ENCODE data around the gene BOD1L1. TPM values are rescaled to one million over a fixed set of nuclear protein-coding genes. Genes with fewer than 3 reads are reported as not detected.

Gene BOD1L1
- total RNA-seq, 1 donor from 2014 or later, result 18.4 TPM

DNA sequence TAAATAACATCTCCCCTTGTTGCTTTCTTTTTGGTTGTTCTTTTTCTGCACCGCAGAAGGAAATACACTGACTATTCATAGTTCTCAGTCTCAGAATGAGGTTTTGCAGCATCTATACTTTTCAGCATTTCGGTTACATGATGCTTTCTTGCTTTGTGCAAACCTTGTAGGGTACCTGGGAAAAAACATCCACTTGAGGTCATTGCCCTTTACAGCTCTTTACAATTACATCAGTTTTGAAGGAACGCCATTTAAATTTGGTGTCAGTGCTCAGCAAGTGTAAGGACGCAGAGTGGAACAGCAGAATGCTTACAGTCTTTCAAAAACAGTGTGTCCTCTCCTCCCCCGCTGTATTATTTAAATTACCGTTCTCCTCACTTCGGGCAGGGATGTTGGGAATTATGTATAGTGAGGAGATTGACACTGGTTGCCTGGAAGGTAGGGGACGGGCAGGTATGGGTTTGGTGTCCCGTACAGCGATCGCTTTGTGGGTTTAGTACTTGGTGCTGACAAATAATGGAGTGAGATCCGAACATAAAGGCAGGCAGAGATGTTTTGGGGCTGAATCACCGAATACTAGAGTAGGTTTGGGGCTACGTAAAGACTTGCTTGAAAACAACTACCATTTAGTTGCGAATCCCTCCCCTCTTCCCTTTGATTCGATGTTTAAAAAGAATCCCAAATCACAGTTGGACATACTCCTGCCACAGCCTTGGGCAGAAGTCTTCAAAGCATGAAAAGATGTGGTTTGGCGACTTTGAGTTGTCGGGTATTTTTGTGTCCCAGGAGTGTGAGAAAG lies 81.2 kb downstream of the BOD1L1 start:
- TF ChIP-seq CTCF (IDR thresholded peaks at IDR 0.05; ENCODE audit: insufficient read depth, low read length, severe bottlenecking), result no peak
- H3K36me3 ChIP-seq (ENCODE audit: control insufficient read depth, insufficient read depth, low read length), result no peaks in the 10 kb centered on the region
- no peak overlapping the region for H3K4me3 ChIP-seq (ENCODE audit: low read depth, low read length)
- peaks cover 40% of the 10 kb centered on the region for H3K27me3 ChIP-seq (ENCODE audit: control insufficient read depth, insufficient read depth, low read length)
- FAIRE-seq (no peak), DNase-seq (ENCODE audit: low read depth) (no peak)

- Histone ChIP-seq H3K36me3 (ENCODE audit: control insufficient read depth, insufficient read depth, low read length) (no peaks in the 10 kb centered on the region), H3K4me3 (ENCODE audit: low read depth, low read length) (no peak overlapping the region), H3K27me3 (ENCODE audit: control insufficient read depth, insufficient read depth, low read length) (peaks cover 48% of the 10 kb centered on the region)
- no peak for TF ChIP-seq CTCF (IDR thresholded peaks at IDR 0.05; ENCODE audit: insufficient read depth, low read length, severe bottlenecking)
- FAIRE-seq (no peak), DNase-seq (ENCODE audit: low read depth) (no peak)
Measured at GRCh38 chr4:13545394-13545808, 82.1 kb downstream of the BOD1L1 start.

- DNase-seq (ENCODE audit: low read depth) (peak; percentile 47), FAIRE-seq (no peak)
- Histone ChIP-seq H3K36me3 (ENCODE audit: control insufficient read depth, insufficient read depth, low read length) (no peaks in the 10 kb centered on the region), H3K27me3 (ENCODE audit: control insufficient read depth, insufficient read depth, low read length) (peaks cover 53% of the 10 kb centered on the region), H3K4me3 (ENCODE audit: low read depth, low read length) (peak overlapping the region; percentile 55)
- no peak for TF ChIP-seq CTCF (IDR thresholded peaks at IDR 0.05; ENCODE audit: insufficient read depth, low read length, severe bottlenecking)
Measured at GRCh38 chr4:13544606-13545393, 82.7 kb downstream of the BOD1L1 start.

DNA sequence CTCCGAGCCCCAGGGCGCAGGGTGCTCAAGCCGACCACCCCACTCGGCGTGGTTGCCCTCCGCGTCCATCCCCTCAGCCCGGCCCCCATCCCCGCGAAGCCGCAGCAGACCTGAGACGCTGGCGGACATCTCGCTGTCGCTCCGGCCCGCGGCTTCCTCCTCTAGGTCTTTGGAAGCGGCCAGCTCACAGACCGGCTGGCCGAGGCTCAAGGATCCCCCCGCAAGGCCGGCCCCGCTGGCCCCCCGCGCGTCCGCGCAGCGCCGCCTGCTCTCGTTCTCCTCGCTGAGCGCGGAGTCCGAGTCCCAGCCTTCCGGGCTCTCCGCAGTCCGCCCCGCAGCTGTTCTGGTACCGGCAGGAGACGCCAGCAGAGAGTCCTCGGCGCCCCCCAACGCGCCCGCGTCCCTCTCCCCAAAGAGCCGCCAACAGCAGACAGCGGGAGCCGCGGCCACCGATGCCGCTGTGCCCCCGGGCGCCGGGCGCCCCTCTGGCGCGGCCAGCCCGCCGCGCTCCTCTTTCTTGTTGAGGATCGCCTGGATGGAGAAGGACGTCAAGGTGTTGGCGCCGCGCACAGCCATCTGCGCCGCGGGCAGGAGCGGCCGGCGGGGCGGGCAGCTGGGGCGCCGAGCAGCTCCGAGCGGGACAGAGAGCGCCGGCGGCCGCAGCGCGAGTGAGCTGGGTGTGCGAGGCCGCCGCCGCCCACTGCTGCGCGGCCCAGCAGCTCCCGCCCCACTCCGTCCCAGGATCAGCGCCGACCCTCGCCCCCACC lies 83.5 kb downstream of the BOD1L1 start, which contains the start of gene NKX3-2:
Gene NKX3-2 (minus strand): TSS at position 670 of the 767 bp plus-strand sequence. CDS start 94 bp downstream, at position 576.
- FAIRE-seq (no peak), DNase-seq (ENCODE audit: low read depth) (no peak)
- TF ChIP-seq CTCF (IDR thresholded peaks at IDR 0.05; ENCODE audit: insufficient read depth, low read length, severe bottlenecking), result no peak
- peaks cover 60% of the 10 kb centered on the region for H3K27me3 ChIP-seq (ENCODE audit: control insufficient read depth, insufficient read depth, low read length)
- no peaks in the 10 kb centered on the region for H3K36me3 ChIP-seq (ENCODE audit: control insufficient read depth, insufficient read depth, low read length)
- peak within 1 kb of the TSS; percentile 55 for H3K4me3 ChIP-seq (ENCODE audit: low read depth, low read length)

GRCh38 chr4:13543032-13543838 lies 84.3 kb downstream of the BOD1L1 start:
- DNase-seq (ENCODE audit: low read depth) (no peak), FAIRE-seq (peak; percentile 28)
- H3K4me3 ChIP-seq (ENCODE audit: low read depth, low read length), result no peak overlapping the region
- H3K36me3 ChIP-seq (ENCODE audit: control insufficient read depth, insufficient read depth, low read length), result no peaks in the 10 kb centered on the region
- H3K27me3 ChIP-seq (ENCODE audit: control insufficient read depth, insufficient read depth, low read length), result peaks cover 68% of the 10 kb centered on the region
- no peak for TF ChIP-seq CTCF (IDR thresholded peaks at IDR 0.05; ENCODE audit: insufficient read depth, low read length, severe bottlenecking)
